ENCODE data around the gene ASXL1. TPM values are rescaled to one million over a fixed set of nuclear protein-coding genes. Genes with fewer than 3 reads are reported as not detected.

Gene ASXL1
- total and polyA plus RNA-seq, 2 experiments from 2014 or later, result 10.4 to 29.0 TPM

- Histone ChIP-seq H4K20me1 (replicated peaks; ENCODE audit: insufficient read depth) (peaks cover 13% of the 10 kb centered on the region), H3K27me3 (ENCODE audit: insufficient read depth) (no peaks in the 10 kb centered on the region), H3K36me3 (ENCODE audit: insufficient read depth) (peaks cover 24% of the 10 kb centered on the region), H2AFZ (no peak overlapping the region), H3K4me2 (no peak overlapping the region), H3K79me2 (replicated peaks; ENCODE audit: insufficient read depth) (no peaks in the 10 kb centered on the region), H3K4me1 (ENCODE audit: insufficient read depth) (no peaks in the 10 kb centered on the region), H3K4me3 (no peak overlapping the region), H3K27ac (ENCODE audit: low read depth) (no peak overlapping the region), H3F3A (replicated peaks; ENCODE audit: low read depth) (0 out of 2 replicates have a peak, but pooled peaks cover 1% of the 10 kb centered on the region), H3K9me2 (ENCODE audit: insufficient read depth) (no peaks in the 10 kb centered on the region)
- no peaks in the 10 kb centered on the region for H3K27me3 Mint-ChIP-seq (ENCODE audit: insufficient read depth, low read depth, poor library complexity)
- H3K27ac Mint-ChIP-seq, result no peak overlapping the region
- no peak overlapping the region for H3K4me3 Mint-ChIP-seq
- H3K36me3 Mint-ChIP-seq (ENCODE audit: low read depth), result peaks cover 4% of the 10 kb centered on the region; the same call in 1 of the 3 replicates
- ATAC-seq (no peak), DNase-seq (ENCODE audit: low spot score) (no peak)
- H3K4me1 Mint-ChIP-seq, result no peaks in the 10 kb centered on the region
- TF ChIP-seq CREB1 (CRISPR knock-in tag; IDR thresholded peaks at IDR 0.05; ENCODE audit: low read depth) (no peak), EZH2 (IDR thresholded peaks at IDR 0.05; ENCODE audit: low read depth, unreplicated experiment) (no peak), STAT1 (IDR thresholded peaks at IDR 0.05; ENCODE audit: unreplicated experiment) (no peak), NANOG (IDR thresholded peaks at IDR 0.05; ENCODE audit: borderline replicate concordance) (no peak), JUNB (IDR thresholded peaks at IDR 0.05; ENCODE audit: unreplicated experiment) (no peak), EZH2phosphoT487 (IDR thresholded peaks at IDR 0.05; ENCODE audit: unreplicated experiment) (no peak), CTCF (conservative IDR thresholded peaks at IDR 0.05; ENCODE audit: low read depth in 2 of 2) (no peak), POLR2AphosphoS5 (IDR thresholded peaks at IDR 0.05; ENCODE audit: low read depth) (no peak)
- H3K9me3 Mint-ChIP-seq, result no peaks in the 10 kb centered on the region; the same call in 2 of the 3 replicates
Observed at GRCh38 chr20:32329817-32330554, 28.1 kb upstream of the ASXL1 start.

- TF ChIP-seq ZNF114 (CRISPR knock-in tag; IDR thresholded peaks at IDR 0.05) (no peak), EZH2phosphoT487 (IDR thresholded peaks at IDR 0.05; ENCODE audit: unreplicated experiment) (no peak), CTCF (conservative IDR thresholded peaks at IDR 0.05; ENCODE audit: low read depth in 2 of 2) (no peak)
- Histone ChIP-seq H3F3A (replicated peaks; ENCODE audit: low read depth) (no peaks in the 10 kb centered on the region), H3K4me2 (no peak overlapping the region), H4K20me1 (replicated peaks; ENCODE audit: insufficient read depth) (peaks cover 8% of the 10 kb centered on the region), H2AFZ (no peak overlapping the region), H3K79me2 (replicated peaks; ENCODE audit: insufficient read depth) (no peaks in the 10 kb centered on the region), H3K9me2 (ENCODE audit: insufficient read depth) (no peaks in the 10 kb centered on the region), H3K27ac (ENCODE audit: low read depth) (no peak overlapping the region), H3K4me3 (no peak overlapping the region), H3K4me1 (ENCODE audit: insufficient read depth) (no peaks in the 10 kb centered on the region), H3K36me3 (ENCODE audit: insufficient read depth) (peaks cover 24% of the 10 kb centered on the region), H3K27me3 (ENCODE audit: insufficient read depth) (no peaks in the 10 kb centered on the region)
- no peaks in the 10 kb centered on the region; the same call in 2 of the 3 replicates for H3K9me3 Mint-ChIP-seq
- H3K36me3 Mint-ChIP-seq (ENCODE audit: low read depth), result peaks cover 4% of the 10 kb centered on the region; the same call in 1 of the 3 replicates
- no peaks in the 10 kb centered on the region for H3K27me3 Mint-ChIP-seq (ENCODE audit: insufficient read depth, low read depth, poor library complexity)
- DNase-seq (ENCODE audit: low spot score), result no peak
- no peaks in the 10 kb centered on the region for H3K4me1 Mint-ChIP-seq
- H3K27ac Mint-ChIP-seq, result no peak overlapping the region
- no peak overlapping the region for H3K4me3 Mint-ChIP-seq
- ATAC-seq, result no peak
Observed at GRCh38 chr20:32330555-32330897, 27.6 kb upstream of the ASXL1 start.

All from GM23338 (cell line).